Karpas-422 (cell line): ENCODE data around the gene COMMD1. TPM values are rescaled to one million over a fixed set of nuclear protein-coding genes. Genes with fewer than 3 reads are reported as not detected.

Experiments
- DNase-seq: peaks from one replicate; pipeline ENCODE4 v3.0.0-alpha.2; 2015
- H2AFZ ChIP-seq: fragments of 200-600 bp; sonication (generic); 2 replicates; pipeline ENCODE4 v1.6.1; 2014; ENCODE audit warnings: antibody characterized with exemption, low read length, mixed read lengths
- H3K27ac ChIP-seq: fragments of 200-600 bp; sonication (generic); 2 replicates; pipeline ENCODE4 v1.5.1; 2014; ENCODE audit warnings: mild to moderate bottlenecking, low read length, moderate library complexity
- H3K27me3 ChIP-seq: fragments of 200-600 bp; sonication (generic); 2 replicates; pipeline ENCODE4 v1.6.1; 2014; ENCODE audit warnings: low read length, mixed read lengths
- H3K36me3 ChIP-seq: fragments of 200-600 bp; sonication (generic); 2 replicates; pipeline ENCODE4 v1.6.1; 2014; ENCODE audit warnings: low read length, mixed read lengths; ENCODE audit not compliant: insufficient read depth
- H3K4me1 ChIP-seq: fragments of 200-600 bp; sonication (generic); 2 replicates; pipeline ENCODE4 v1.6.1; 2014; ENCODE audit warnings: mild to moderate bottlenecking, low read length, mixed read lengths
- H3K4me2 ChIP-seq: fragments of 200-600 bp; sonication (generic); 2 replicates; pipeline ENCODE4 v1.6.1; 2014; ENCODE audit warnings: low read length, low read depth, mild to moderate bottlenecking; ENCODE audit not compliant: poor library complexity, severe bottlenecking
- H3K4me3 ChIP-seq: fragments of 200-600 bp; sonication (generic); 2 replicates; pipeline ENCODE4 v1.5.1; 2014; ENCODE audit warnings: mild to moderate bottlenecking, antibody characterized with exemption, low read length, mixed read lengths
- H3K79me2 ChIP-seq: fragments of 200-600 bp; sonication (generic); 2 replicates; pipeline ENCODE4 v1.6.1; 2014; ENCODE audit warnings: mild to moderate bottlenecking, low read length, mixed read lengths
- H3K9ac ChIP-seq: fragments of 200-600 bp; sonication (generic); 2 replicates; pipeline ENCODE4 v1.6.0; 2014; ENCODE audit warnings: low read length
- H3K9me2 ChIP-seq: fragments of 200-600 bp; sonication (generic), shearing (Covaris generic); replicated peaks from 2 replicates; pipeline ENCODE4 v1.6.0; 2014; ENCODE audit warnings: mild to moderate bottlenecking, low read length, moderate library complexity; ENCODE audit not compliant: insufficient read depth
- H3K9me3 ChIP-seq: fragments of 300-700, 200-600 bp; sonication (generic); 2 replicates; pipeline ENCODE4 v1.6.1; 2014; ENCODE audit warnings: low read length, mixed read lengths
- H4K20me1 ChIP-seq: fragments of 200-600 bp; sonication (generic); 2 replicates; pipeline ENCODE4 v1.6.1; 2014; ENCODE audit warnings: mild to moderate bottlenecking, antibody characterized with exemption, low read length, low read depth; ENCODE audit not compliant: insufficient read depth
- total RNA-seq: library from RNA; depleted of rRNA; stranded (reverse); fragments of >200 nt; shearing (Covaris generic); gene quantifications from 2 replicates; pipeline ENCODE4 v1.2.3, GENCODE V29; 2014; ENCODE audit warnings: low replicate concordance

Gene COMMD1
- total RNA-seq, 1 experiment from 2014 or later, result 33.3 TPM

DNA sequence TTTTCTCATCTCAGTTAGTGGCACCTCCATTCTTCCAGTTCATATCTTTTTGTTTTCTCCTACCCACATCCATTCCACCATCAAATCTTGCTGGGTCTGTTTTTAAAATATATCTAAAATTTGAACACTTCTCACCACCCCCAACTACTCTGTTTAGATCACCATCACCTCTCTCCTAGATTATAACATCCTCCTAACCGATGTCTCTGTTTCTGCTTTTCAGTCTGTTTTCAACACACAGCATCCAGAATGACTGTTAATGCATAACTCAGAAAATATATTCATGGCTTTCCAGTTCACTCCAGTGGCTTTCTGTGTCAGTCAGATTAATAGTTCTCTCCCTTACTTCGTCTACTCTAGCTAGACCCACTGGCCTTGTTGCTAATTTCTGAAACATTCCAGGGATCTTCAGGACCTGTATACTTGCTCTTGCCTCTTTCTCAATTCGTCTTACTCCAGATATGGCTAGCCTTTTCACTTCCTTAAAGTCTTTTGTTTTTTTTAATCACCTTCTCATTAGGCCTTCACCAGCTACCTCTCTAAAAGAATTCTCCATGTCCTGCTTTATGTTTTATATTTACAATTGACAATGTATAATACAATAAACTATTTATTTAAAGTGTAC is 105.3 kb downstream of the COMMD1 start:
- Histone ChIP-seq H3K9me3 (no peaks in the 10 kb centered on the region), H3K4me1 (no peaks in the 10 kb centered on the region), H3K27ac (no peak overlapping the region), H3K4me2 (no peak overlapping the region), H2AFZ (no peak overlapping the region), H3K4me3 (no peak overlapping the region), H3K9me2 (no peaks in the 10 kb centered on the region), H3K27me3 (no peaks in the 10 kb centered on the region), H3K79me2 (no peaks in the 10 kb centered on the region), H3K36me3 (no peaks in the 10 kb centered on the region), H3K9ac (no peak overlapping the region), H4K20me1 (no peaks in the 10 kb centered on the region)
- DNase-seq, result no peak

- no peaks in the 10 kb centered on the region for H3K36me3 ChIP-seq
- no peak for DNase-seq
Observed at GRCh38 chr2:62013641-62014040, 108.2 kb downstream of the COMMD1 start.

DNA sequence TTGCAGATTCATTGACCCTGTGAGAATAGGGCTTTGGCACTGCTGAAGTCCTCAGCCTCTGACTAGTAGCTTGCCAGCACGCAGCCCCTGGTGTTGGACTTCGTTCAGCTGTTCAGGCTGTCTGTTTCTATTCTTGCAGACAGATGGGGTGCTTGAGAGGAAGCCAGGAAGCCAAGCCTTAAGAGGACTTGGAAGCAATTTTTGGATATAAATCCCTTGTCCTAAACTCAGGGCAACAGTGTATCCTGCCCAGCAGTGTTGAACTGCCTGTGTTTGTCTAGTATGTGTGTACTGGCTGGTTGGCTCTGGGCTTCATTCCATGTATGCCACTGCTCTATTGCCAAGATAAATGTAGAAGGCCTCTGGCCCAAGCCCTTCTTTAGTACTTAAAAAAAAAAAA is 108.6 kb downstream of the COMMD1 start:
- Histone ChIP-seq H3K27me3 (no peaks in the 10 kb centered on the region), H3K4me3 (no peak overlapping the region), H3K79me2 (no peaks in the 10 kb centered on the region), H3K27ac (no peak overlapping the region), H3K4me1 (no peaks in the 10 kb centered on the region), H3K36me3 (no peaks in the 10 kb centered on the region), H3K9me3 (no peaks in the 10 kb centered on the region), H4K20me1 (no peaks in the 10 kb centered on the region), H3K9me2 (no peaks in the 10 kb centered on the region), H2AFZ (no peak overlapping the region), H3K9ac (no peak overlapping the region), H3K4me2 (no peak overlapping the region)
- DNase-seq, result no peak

More at GRCh38 chr2:62013641-62014040, 108.2 kb downstream of the COMMD1 start:
- Histone ChIP-seq H3K9me3 (no peaks in the 10 kb centered on the region), H3K27ac (no peak overlapping the region), H3K4me3 (no peak overlapping the region), H3K4me2 (no peak overlapping the region), H3K27me3 (no peaks in the 10 kb centered on the region), H3K9ac (no peak overlapping the region), H2AFZ (no peak overlapping the region), H4K20me1 (no peaks in the 10 kb centered on the region), H3K79me2 (no peaks in the 10 kb centered on the region), H3K4me1 (no peaks in the 10 kb centered on the region), H3K9me2 (no peaks in the 10 kb centered on the region)

DNA sequence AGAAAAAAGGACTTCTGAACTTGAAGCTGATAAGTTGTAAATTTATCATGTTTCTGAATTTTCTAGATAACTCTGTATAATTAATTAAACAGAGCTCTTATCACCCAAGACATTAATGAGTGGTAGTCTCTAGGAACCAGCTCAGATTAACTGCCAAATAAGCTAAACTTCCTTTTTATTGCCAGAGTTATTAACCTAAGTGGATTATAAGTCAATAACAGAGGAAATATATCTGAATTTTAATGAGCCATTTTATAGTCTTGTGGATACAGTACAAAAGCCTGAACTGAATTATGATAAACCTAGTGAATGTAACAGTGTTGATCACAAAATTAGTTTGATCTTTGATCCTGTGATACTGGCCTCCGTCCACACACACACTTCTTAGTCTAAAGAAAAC is 111.5 kb downstream of the COMMD1 start:
- H3K4me2 ChIP-seq, result no peak overlapping the region
- H4K20me1 ChIP-seq, result 0 out of 2 replicates have a peak, but pooled peaks cover 6% of the 10 kb centered on the region
- no peaks in the 10 kb centered on the region for H3K9me3 ChIP-seq
- H3K4me1 ChIP-seq, result no peaks in the 10 kb centered on the region
- DNase-seq, result no peak
- no peaks in the 10 kb centered on the region for H3K36me3 ChIP-seq
- no peaks in the 10 kb centered on the region for H3K79me2 ChIP-seq
- no peak overlapping the region for H3K9ac ChIP-seq
- no peaks in the 10 kb centered on the region for H3K27me3 ChIP-seq
- H3K27ac ChIP-seq, result no peak overlapping the region
- no peak overlapping the region for H2AFZ ChIP-seq
- H3K4me3 ChIP-seq, result no peak overlapping the region
- no peaks in the 10 kb centered on the region for H3K9me2 ChIP-seq

DNA sequence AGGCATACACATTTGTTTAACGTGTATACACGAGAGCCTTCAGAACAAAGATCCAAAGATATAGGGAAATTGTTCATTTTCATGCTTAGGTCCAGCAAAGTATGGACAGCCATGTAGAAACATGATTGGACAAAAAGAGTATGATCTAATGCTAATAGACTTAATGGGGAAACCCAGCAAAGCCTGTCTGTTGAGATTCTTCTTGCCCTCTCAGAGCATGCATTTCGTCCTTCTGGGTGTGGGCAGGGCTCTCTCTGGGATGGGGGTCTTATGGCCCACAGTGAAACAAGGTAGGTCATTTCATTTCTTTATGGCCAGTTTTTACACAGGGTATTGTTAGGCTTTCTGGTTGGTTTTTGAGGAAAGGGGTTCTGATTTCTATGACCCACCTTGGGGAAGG is 124.4 kb downstream of the COMMD1 start:
- H3K9me2 ChIP-seq, result no peaks in the 10 kb centered on the region
- H3K27me3 ChIP-seq, result no peaks in the 10 kb centered on the region
- H3K4me1 ChIP-seq, result peaks cover 3% of the 10 kb centered on the region; the same call in 1 of the 2 replicates
- no peak overlapping the region for H3K27ac ChIP-seq
- no peak overlapping the region for H3K4me3 ChIP-seq
- H3K9ac ChIP-seq, result no peak overlapping the region
- H2AFZ ChIP-seq, result no peak overlapping the region
- no peaks in the 10 kb centered on the region for H3K36me3 ChIP-seq
- no peak overlapping the region for H3K4me2 ChIP-seq
- no peaks in the 10 kb centered on the region for H3K9me3 ChIP-seq
- no peaks in the 10 kb centered on the region for H3K79me2 ChIP-seq
- H4K20me1 ChIP-seq, result 0 out of 2 replicates have a peak, but pooled peaks cover 11% of the 10 kb centered on the region
- no peak for DNase-seq

GRCh38 chr2:62030902-62031301 is 125.4 kb downstream of the COMMD1 start:
- Histone ChIP-seq H3K27ac (no peak overlapping the region), H3K4me2 (no peak overlapping the region), H3K36me3 (no peaks in the 10 kb centered on the region), H3K9ac (no peak overlapping the region), H3K4me1 (peaks cover 3% of the 10 kb centered on the region; the same call in 1 of the 2 replicates), H4K20me1 (0 out of 2 replicates have a peak, but pooled peaks cover 11% of the 10 kb centered on the region), H3K79me2 (no peaks in the 10 kb centered on the region), H3K9me3 (no peaks in the 10 kb centered on the region), H3K9me2 (no peaks in the 10 kb centered on the region), H2AFZ (no peak overlapping the region), H3K27me3 (no peaks in the 10 kb centered on the region), H3K4me3 (no peak overlapping the region)
- no peak for DNase-seq

DNA sequence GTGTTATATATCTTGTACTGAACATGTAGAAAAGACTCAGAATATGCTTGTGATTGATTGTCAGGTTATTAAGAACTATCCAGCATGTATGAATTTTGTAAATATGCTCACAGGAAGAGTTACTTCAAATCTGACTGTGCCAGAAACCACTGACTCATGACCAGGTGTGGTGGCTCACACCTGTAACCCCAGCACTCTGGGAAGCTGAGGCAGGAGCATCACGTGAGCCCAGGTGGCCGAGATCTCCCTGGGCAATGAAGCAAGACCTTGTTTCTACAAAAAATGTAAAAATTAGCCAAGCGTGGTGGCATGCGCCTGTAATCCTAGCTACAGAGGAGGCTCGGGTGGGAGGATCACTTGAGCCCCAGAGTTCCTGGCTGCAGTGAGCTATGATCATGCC is 126.6 kb downstream of the COMMD1 start:
- no peak overlapping the region for H3K9ac ChIP-seq
- H3K4me3 ChIP-seq, result no peak overlapping the region
- no peaks in the 10 kb centered on the region for H3K9me3 ChIP-seq
- no peak overlapping the region for H3K4me2 ChIP-seq
- DNase-seq, result no peak
- H3K79me2 ChIP-seq, result no peaks in the 10 kb centered on the region
- no peak overlapping the region for H2AFZ ChIP-seq
- no peak overlapping the region for H3K27ac ChIP-seq
- no peaks in the 10 kb centered on the region for H3K36me3 ChIP-seq
- no peaks in the 10 kb centered on the region for H3K9me2 ChIP-seq
- 0 out of 2 replicates have a peak, but pooled peaks cover 8% of the 10 kb centered on the region for H4K20me1 ChIP-seq
- no peaks in the 10 kb centered on the region for H3K27me3 ChIP-seq
- peaks cover 3% of the 10 kb centered on the region; the same call in 1 of the 2 replicates for H3K4me1 ChIP-seq

- Histone ChIP-seq H3K9me2 (no peaks in the 10 kb centered on the region), H3K9ac (no peak overlapping the region), H3K9me3 (no peaks in the 10 kb centered on the region), H3K27ac (no peak overlapping the region), H2AFZ (no peak overlapping the region), H3K4me2 (no peak overlapping the region), H3K4me3 (no peak overlapping the region), H3K36me3 (no peaks in the 10 kb centered on the region), H3K27me3 (no peaks in the 10 kb centered on the region), H4K20me1 (0 out of 2 replicates have a peak, but pooled peaks cover 8% of the 10 kb centered on the region), H3K79me2 (no peaks in the 10 kb centered on the region), H3K4me1 (peaks cover 15% of the 10 kb centered on the region)
- no peak for DNase-seq
Observed at GRCh38 chr2:62034715-62035114, 129.2 kb downstream of the COMMD1 start.
